Measurements from ENCODE around the gene OR8G5. TPM values are rescaled to one million over a fixed set of nuclear protein-coding genes. Genes with fewer than 3 reads are reported as not detected.
A peak's percentile ranks its signal among the peaks of the same experiment; 100 is the strongest.
"Not testable (repeated sequence)": the region's sequence is repeated elsewhere in the genome, so short reads cannot be mapped to it uniquely, and the experiment has no call there.

OR8G5 gene
- total RNA-seq, 1 experiment from 2014 or later = 0.26 TPM

DNA sequence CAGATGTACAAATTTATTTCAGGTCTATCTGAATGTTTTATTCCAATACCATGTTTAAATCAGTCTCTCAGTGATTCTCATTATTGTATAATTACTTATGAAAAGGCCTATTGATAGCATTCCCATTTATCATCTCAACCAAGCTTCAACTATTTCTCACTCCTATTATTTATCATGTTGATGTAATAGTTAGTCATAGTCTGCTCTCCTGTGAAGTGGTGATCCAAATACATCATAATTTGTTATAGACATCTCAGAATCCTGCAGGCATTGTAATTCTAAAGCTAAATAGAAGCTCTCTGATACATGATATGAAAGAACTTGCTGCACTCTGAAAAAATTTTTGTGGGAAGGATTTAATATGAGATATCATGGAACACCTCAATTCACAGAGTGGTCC is 37.0 kb upstream of the OR8G5 start:
- H3K27ac ChIP-seq (ENCODE audit: low read length) = no peak overlapping the region
- no peak overlapping the region for H3K9ac ChIP-seq (ENCODE audit: low read length)
- CTCF ChIA-PET = no interaction called here
- no peaks in the 10 kb centered on the region for H3K9me2 ChIP-seq (replicated peaks; ENCODE audit: low read length)
- H3K36me3 ChIP-seq (ENCODE audit: low read depth, low read length) = no peaks in the 10 kb centered on the region
- intact Hi-C loops (cut with micrococcal nuclease) = no loop called here
- no peak overlapping the region for H2AFZ ChIP-seq (ENCODE audit: low read length)
- H3K4me1 ChIP-seq (ENCODE audit: insufficient read depth, low read length) = no peaks in the 10 kb centered on the region
- TF ChIP-seq, protein P1, sequence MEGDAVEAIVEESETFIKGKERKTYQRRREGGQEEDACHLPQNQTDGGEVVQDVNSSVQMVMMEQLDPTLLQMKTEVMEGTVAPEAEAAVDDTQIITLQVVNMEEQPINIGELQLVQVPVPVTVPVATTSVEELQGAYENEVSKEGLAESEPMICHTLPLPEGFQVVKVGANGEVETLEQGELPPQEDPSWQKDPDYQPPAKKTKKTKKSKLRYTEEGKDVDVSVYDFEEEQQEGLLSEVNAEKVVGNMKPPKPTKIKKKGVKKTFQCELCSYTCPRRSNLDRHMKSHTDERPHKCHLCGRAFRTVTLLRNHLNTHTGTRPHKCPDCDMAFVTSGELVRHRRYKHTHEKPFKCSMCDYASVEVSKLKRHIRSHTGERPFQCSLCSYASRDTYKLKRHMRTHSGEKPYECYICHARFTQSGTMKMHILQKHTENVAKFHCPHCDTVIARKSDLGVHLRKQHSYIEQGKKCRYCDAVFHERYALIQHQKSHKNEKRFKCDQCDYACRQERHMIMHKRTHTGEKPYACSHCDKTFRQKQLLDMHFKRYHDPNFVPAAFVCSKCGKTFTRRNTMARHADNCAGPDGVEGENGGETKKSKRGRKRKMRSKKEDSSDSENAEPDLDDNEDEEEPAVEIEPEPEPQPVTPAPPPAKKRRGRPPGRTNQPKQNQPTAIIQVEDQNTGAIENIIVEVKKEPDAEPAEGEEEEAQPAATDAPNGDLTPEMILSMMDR (conservative IDR thresholded peaks at IDR 0.05; ENCODE audit: low read depth, low read length) = no peak
- no peak for TF ChIP-seq EZH2 (IDR thresholded peaks at IDR 0.05; ENCODE audit: low read length, unreplicated experiment)
- no peak for TF ChIP-seq EZH2phosphoT487 (IDR thresholded peaks at IDR 0.05; ENCODE audit: borderline replicate concordance, low read length)
- H3K4me3 ChIP-seq (ENCODE audit: low read length) = no peak overlapping the region
- H3K4me2 ChIP-seq (ENCODE audit: low read length) = no peak overlapping the region
- no peaks in the 10 kb centered on the region for H3F3A ChIP-seq (ENCODE audit: low read length, unreplicated experiment)
- H4K20me1 ChIP-seq (ENCODE audit: low read length) = no peaks in the 10 kb centered on the region
- H3K9me3 ChIP-seq (ENCODE audit: low read length) = no peaks in the 10 kb centered on the region
- POLR2A ChIA-PET (ENCODE audit: unreplicated experiment) = no interaction called here
- H3K27me3 ChIP-seq (ENCODE audit: low read length) = peaks cover 25% of the 10 kb centered on the region; the same call in 1 of the 2 replicates
- H3K79me2 ChIP-seq (ENCODE audit: low read length) = no peaks in the 10 kb centered on the region
- ATAC-seq (peak; percentile 46; the same call in 1 of the 2 replicates), DNase-seq (peak; percentile 10)
- no TSS peak for BruUV-seq (replicated peaks)

GRCh38 chr11:124222407-124222806 is 33.8 kb upstream of the OR8G5 start:
- ATAC-seq = no peak
- Histone ChIP-seq H3K4me2 (ENCODE audit: low read length) (no peak overlapping the region), H3K9me3 (ENCODE audit: low read length) (no peaks in the 10 kb centered on the region), H2AFZ (ENCODE audit: low read length) (no peak overlapping the region), H3K36me3 (ENCODE audit: low read depth, low read length) (no peaks in the 10 kb centered on the region), H3K27me3 (ENCODE audit: low read length) (peaks cover 34% of the 10 kb centered on the region; the same call in 1 of the 2 replicates), H3K4me3 (ENCODE audit: low read length) (no peak overlapping the region), H3F3A (ENCODE audit: low read length, unreplicated experiment) (no peaks in the 10 kb centered on the region), H3K79me2 (ENCODE audit: low read length) (no peaks in the 10 kb centered on the region), H4K20me1 (ENCODE audit: low read length) (no peaks in the 10 kb centered on the region), H3K27ac (ENCODE audit: low read length) (no peak overlapping the region), H3K9me2 (replicated peaks; ENCODE audit: low read length) (no peaks in the 10 kb centered on the region), H3K9ac (ENCODE audit: low read length) (no peak overlapping the region), H3K4me1 (ENCODE audit: insufficient read depth, low read length) (no peaks in the 10 kb centered on the region)
- CTCF ChIA-PET = no interaction called here
- no peak for TF ChIP-seq EZH2 (IDR thresholded peaks at IDR 0.05; ENCODE audit: low read length, unreplicated experiment)
- TF ChIP-seq, protein P1 (conservative IDR thresholded peaks at IDR 0.05; ENCODE audit: low read depth, low read length) = no peak
- no peak for TF ChIP-seq EZH2phosphoT487 (IDR thresholded peaks at IDR 0.05; ENCODE audit: borderline replicate concordance, low read length)
- POLR2A ChIA-PET (ENCODE audit: unreplicated experiment) = interaction anchor here (0.6 kb wide), 1 partner anchor 64 kb away, joined by 5 read pairs; no protein-coding TSS in a partner anchor
- BruUV-seq (replicated peaks) = no TSS peak
- intact Hi-C loops (cut with micrococcal nuclease) = no loop called here
- DNase-seq = no peak

DNA sequence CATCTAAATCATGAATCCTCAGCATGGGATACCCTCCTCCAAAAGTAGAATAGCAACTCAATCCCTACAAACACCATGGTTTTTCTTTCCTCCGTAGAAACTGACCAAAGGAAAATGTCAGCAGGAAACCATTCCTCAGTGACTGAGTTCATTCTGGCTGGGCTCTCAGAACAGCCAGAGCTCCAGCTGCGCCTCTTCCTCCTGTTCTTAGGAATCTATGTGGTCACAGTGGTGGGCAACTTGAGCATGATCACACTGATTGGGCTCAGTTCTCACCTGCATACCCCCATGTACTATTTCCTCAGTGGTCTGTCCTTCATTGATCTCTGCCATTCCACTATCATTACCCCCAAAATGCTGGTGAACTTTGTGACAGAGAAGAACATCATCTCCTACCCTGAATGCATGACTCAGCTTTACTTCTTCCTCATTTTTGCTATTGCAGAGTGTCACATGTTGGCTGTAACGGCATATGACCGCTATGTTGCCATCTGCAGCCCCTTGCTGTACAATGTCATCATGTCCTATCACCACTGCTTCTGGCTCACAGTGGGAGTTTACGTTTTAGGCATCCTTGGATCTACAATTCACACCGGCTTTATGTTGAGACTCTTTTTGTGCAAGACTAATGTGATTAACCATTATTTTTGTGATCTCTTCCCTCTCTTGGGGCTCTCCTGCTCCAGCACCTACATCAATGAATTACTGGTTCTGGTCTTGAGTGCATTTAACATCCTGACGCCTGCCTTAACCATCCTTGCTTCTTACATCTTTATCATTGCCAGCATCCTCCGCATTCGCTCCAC is 31.4 kb upstream of the OR8G5 start:
- POLR2A ChIA-PET (ENCODE audit: unreplicated experiment) = not testable (repeated sequence)

More for the DNA sequence above, 31.4 kb upstream of the OR8G5 start:
- H3K9me2 ChIP-seq (replicated peaks; ENCODE audit: low read length); DNase-seq; CTCF ChIA-PET; intact Hi-C loops (cut with micrococcal nuclease); H3K9me3 ChIP-seq (ENCODE audit: low read length); BruUV-seq (replicated peaks); H3K4me2 ChIP-seq (ENCODE audit: low read length); H3K27ac ChIP-seq (ENCODE audit: low read length); H3K79me2 ChIP-seq (ENCODE audit: low read length); H3K9ac ChIP-seq (ENCODE audit: low read length); H3K4me3 ChIP-seq (ENCODE audit: low read length); H4K20me1 ChIP-seq (ENCODE audit: low read length); H3K4me1 ChIP-seq (ENCODE audit: insufficient read depth, low read length); H3F3A ChIP-seq (ENCODE audit: low read length, unreplicated experiment); H3K36me3 ChIP-seq (ENCODE audit: low read depth, low read length); H2AFZ ChIP-seq (ENCODE audit: low read length); ATAC-seq: not testable (repeated sequence)
- peaks cover 50% of the 10 kb centered on the region for H3K27me3 ChIP-seq (ENCODE audit: low read length)

Measured in PC-3 (cell line).